Hepatocyte (in vitro differentiated cells): ENCODE results near the gene PDHX. TPM values are rescaled to one million over a fixed set of nuclear protein-coding genes. Genes with fewer than 3 reads are reported as not detected.

Experiments
- DNase-seq: peaks from one replicate; pipeline ENCODE4 v3.0.0-alpha.2; 2016; ENCODE audit warnings: low spot score
- H2AFZ ChIP-seq: fragments of 200-600 bp; sonication (generic); 2 replicates; pipeline ENCODE4 v1.6.0; 2016; ENCODE audit warnings: antibody characterized with exemption, mild to moderate bottlenecking
- H3K27ac ChIP-seq: fragments of 200-600 bp; sonication (generic); 2 replicates; pipeline ENCODE4 v1.5.1; 2016; ENCODE audit warnings: mild to moderate bottlenecking
- H3K27me3 ChIP-seq: fragments of 200-600 bp; sonication (generic); 2 replicates; pipeline ENCODE4 v1.6.1; 2016
- H3K36me3 ChIP-seq: fragments of 200-600 bp; sonication (generic); replicated peaks from 2 replicates; pipeline ENCODE4 v1.5.1; 2016; ENCODE audit warnings: low read depth; ENCODE audit not compliant: insufficient read depth
- H3K4me1 ChIP-seq: fragments of 200-600 bp; sonication (generic); 2 replicates; pipeline ENCODE4 v1.5.1; 2016; ENCODE audit warnings: mild to moderate bottlenecking, moderate library complexity; ENCODE audit not compliant: insufficient read depth
- H3K4me2 ChIP-seq: fragments of 200-600 bp; sonication (generic); 2 replicates; pipeline ENCODE4 v1.6.0; 2016
- H3K4me3 ChIP-seq: fragments of 200-600 bp; sonication (generic); 2 replicates; pipeline ENCODE4 v1.5.1; 2016; ENCODE audit warnings: mild to moderate bottlenecking
- H3K79me2 ChIP-seq: fragments of 200-600 bp; sonication (generic); 2 replicates; pipeline ENCODE4 v1.6.0; 2017; ENCODE audit warnings: mild to moderate bottlenecking
- H3K9me2 ChIP-seq: fragments of 200-600 bp; sonication (generic); replicated peaks from 2 replicates; pipeline ENCODE4 v1.6.0; 2017; ENCODE audit warnings: mild to moderate bottlenecking; ENCODE audit not compliant: insufficient read depth
- H3K9me3 ChIP-seq: fragments of 200-600 bp; sonication (generic); 2 replicates; pipeline ENCODE4 v1.5.1; 2016; ENCODE audit warnings: low read depth, mild to moderate bottlenecking
- H4K20me1 ChIP-seq: fragments of 200-600 bp; sonication (generic); 2 replicates; pipeline ENCODE4 v1.6.0; 2016; ENCODE audit warnings: mild to moderate bottlenecking; ENCODE audit not compliant: insufficient read depth, poor library complexity, severe bottlenecking
- CTCF ChIP-seq: fragments of 200-600 bp; sonication (generic); IDR thresholded peaks from 2 replicates; pipeline ENCODE4 v1.5.1; 2016; ENCODE audit warnings: antibody characterized with exemption, mild to moderate bottlenecking; ENCODE audit not compliant: poor library complexity
- EZH2 ChIP-seq: fragments of 200-600 bp; sonication (generic); IDR thresholded peaks from 2 replicates; pipeline ENCODE4 v1.6.1; 2016; ENCODE audit warnings: antibody characterized with exemption, mild to moderate bottlenecking, borderline replicate concordance
- EZH2phosphoT487 ChIP-seq: fragments of 200-600 bp; sonication (generic); IDR thresholded peaks from one replicate; pipeline ENCODE4 v1.6.1; 2018; ENCODE audit warnings: antibody characterized with exemption, mild to moderate bottlenecking, low read depth, moderate library complexity; ENCODE audit not compliant: unreplicated experiment, severe bottlenecking
- WGBS: methylation state at CpG from one replicate; pipeline ENCODE4 v1.1.6; 2016; ENCODE audit warnings: low lambda C conversion rate; ENCODE audit errors: missing lambda C conversion rate; 5-methylcytosine and 5-hydroxymethylcytosine counted together
- polyA plus RNA-seq: library from polyadenylated mRNA; unstranded; fragments of >200 nt; fragmentation: Nextera tagmentation; extraction: Ambion mirVana; gene quantifications from 2 replicates; pipeline ENCODE4 v1.2.1, GENCODE V29; 2016
- total RNA-seq: library from RNA; depleted of rRNA; stranded (reverse); fragments of >200 nt; gene quantifications from 2 replicates; pipeline ENCODE4 v1.2.3, GENCODE V29; 2014

Gene PDHX
- total and polyA plus RNA-seq, 2 experiments from 2014 or later, result 44.8 to 46.8 TPM

GRCh38 chr11:34928960-34929680 is 12.7 kb downstream of the PDHX start:
- H3K9me2 ChIP-seq, result no peaks in the 10 kb centered on the region
- peaks cover 32% of the 10 kb centered on the region for H3K4me1 ChIP-seq
- no peaks in the 10 kb centered on the region for H3K27me3 ChIP-seq
- peaks cover 14% of the 10 kb centered on the region for H4K20me1 ChIP-seq
- no peak overlapping the region for H2AFZ ChIP-seq
- WGBS, result 97% methylated on average over 7 of the region's 7 CpGs
- no peaks in the 10 kb centered on the region for H3K9me3 ChIP-seq
- TF ChIP-seq EZH2phosphoT487 (no peak), EZH2 (no peak)
- peak overlapping the region; percentile 58 for H3K4me2 ChIP-seq
- peaks cover 5% of the 10 kb centered on the region for H3K36me3 ChIP-seq
- no peak overlapping the region for H3K4me3 ChIP-seq
- H3K79me2 ChIP-seq, result peaks cover 87% of the 10 kb centered on the region
- no peak for DNase-seq
- H3K27ac ChIP-seq, result peak overlapping the region; percentile 68

- H3K27ac ChIP-seq, result peak overlapping the region; percentile 68
Measured at GRCh38 chr11:34929794-34930763, 13.7 kb downstream of the PDHX start.

GRCh38 chr11:34936945-34937629 is 20.7 kb downstream of the PDHX start:
- 95% methylated on average over 6 of the region's 6 CpGs for WGBS
- no peak overlapping the region for H3K4me2 ChIP-seq
- no peak overlapping the region for H2AFZ ChIP-seq
- H3K27ac ChIP-seq, result no peak overlapping the region
- peaks cover 5% of the 10 kb centered on the region for H3K36me3 ChIP-seq
- no peaks in the 10 kb centered on the region for H3K4me1 ChIP-seq
- H4K20me1 ChIP-seq, result no peaks in the 10 kb centered on the region
- no peak overlapping the region for H3K4me3 ChIP-seq
- H3K79me2 ChIP-seq, result peaks cover 41% of the 10 kb centered on the region
- TF ChIP-seq EZH2 (no peak), CTCF (no peak), EZH2phosphoT487 (no peak)
- DNase-seq, result no peak
- H3K9me3 ChIP-seq, result no peaks in the 10 kb centered on the region
- H3K27me3 ChIP-seq, result no peaks in the 10 kb centered on the region
- H3K9me2 ChIP-seq, result no peaks in the 10 kb centered on the region

More at GRCh38 chr11:34929794-34930763, 13.7 kb downstream of the PDHX start:
- no peak for TF ChIP-seq EZH2phosphoT487
- TF ChIP-seq CTCF, result no peak
- TF ChIP-seq EZH2, result no peak
- 70% methylated on average over 11 of the region's 11 CpGs for WGBS
- Histone ChIP-seq H3K36me3 (peaks cover 5% of the 10 kb centered on the region), H2AFZ (no peak overlapping the region), H3K79me2 (peaks cover 86% of the 10 kb centered on the region), H3K4me1 (peaks cover 32% of the 10 kb centered on the region), H4K20me1 (peaks cover 14% of the 10 kb centered on the region), H3K4me3 (no peak overlapping the region), H3K9me2 (no peaks in the 10 kb centered on the region), H3K27me3 (no peaks in the 10 kb centered on the region), H3K9me3 (no peaks in the 10 kb centered on the region), H3K4me2 (peak overlapping the region; percentile 58)
- DNase-seq, result peak; percentile 72
